Lung microvascular endothelial cell (primary cell): ENCODE results near the gene HERC4. TPM values are rescaled to one million over a fixed set of nuclear protein-coding genes. Genes with fewer than 3 reads are reported as not detected.
A peak's percentile ranks its signal among the peaks of the same experiment; 100 is the strongest.
"Not testable (repeated sequence)": the region's sequence is repeated elsewhere in the genome, so short reads cannot be mapped to it uniquely, and the experiment has no call there.

Experiments
- DNase-seq, 2 donors: peaks; one replicate each; pipeline versions ENCODE4 v3.0.0 to v3.0.0-alpha.2; 2010; ENCODE audit warnings: low read depth in 2 of 2
- total RNA-seq: library from RNA; depleted of rRNA; stranded (reverse); fragments of >200 nt; gene quantifications from 2 replicates; pipeline ENCODE4 v1.2.1, GENCODE V29; 2014

Gene HERC4
- total RNA-seq, 1 donor from 2014 or later, result 35.1 TPM

GRCh38 chr10:68088740-68089139 lies 13.7 kb upstream of the HERC4 start:
- peak in 1 of 2 donors; percentile 52 for DNase-seq

GRCh38 chr10:68087685-68088401 lies 12.8 kb upstream of the HERC4 start:
- no peak for DNase-seq

- no peak for DNase-seq
Measured at GRCh38 chr10:68086910-68087684, 12.0 kb upstream of the HERC4 start.

- no peak for DNase-seq
Measured at GRCh38 chr10:68086011-68086410, 10.9 kb upstream of the HERC4 start.

- DNase-seq, result no peak
Measured at GRCh38 chr10:68084469-68084868, 9.4 kb upstream of the HERC4 start.

GRCh38 chr10:68083953-68084352 lies 8.9 kb upstream of the HERC4 start:
- no peak for DNase-seq

GRCh38 chr10:68082872-68083271 lies 7.8 kb upstream of the HERC4 start:
- DNase-seq, result peak; percentile 49 to 56

- DNase-seq, result no peak
Measured at GRCh38 chr10:68081916-68082315, 6.8 kb upstream of the HERC4 start.

- DNase-seq, result no peak
Measured at GRCh38 chr10:68080853-68081431, 5.9 kb upstream of the HERC4 start.

- DNase-seq, result no peak
Measured at GRCh38 chr10:68079434-68079833, 4.4 kb upstream of the HERC4 start.

- no peak for DNase-seq
Measured at GRCh38 chr10:68077026-68077425, 1.9 kb upstream of the HERC4 start.

- DNase-seq, result not testable (repeated sequence)
Measured at GRCh38 chr10:68076081-68076480, 998 bp upstream of the HERC4 start.

- DNase-seq, result no peak
Measured at GRCh38 chr10:68075550-68076004, 494 bp upstream of the HERC4 start.

- peak; percentile 35 to 36 for DNase-seq
Measured at GRCh38 chr10:68074031-68074774, 880 bp downstream of the HERC4 start.

GRCh38 chr10:68073631-68074030 lies 1.5 kb downstream of the HERC4 start:
- no peak for DNase-seq

GRCh38 chr10:68067508-68067907 lies 7.6 kb downstream of the HERC4 start:
- DNase-seq, result no peak

- no peak for DNase-seq
Measured at GRCh38 chr10:68067029-68067428, 8.1 kb downstream of the HERC4 start.

GRCh38 chr10:68053553-68053952 lies 21.5 kb downstream of the HERC4 start:
- no peak for DNase-seq

GRCh38 chr10:68052463-68052862 lies 22.6 kb downstream of the HERC4 start:
- peak; percentile 30 to 39 for DNase-seq

GRCh38 chr10:68049289-68050078 lies 25.6 kb downstream of the HERC4 start:
- no peak for DNase-seq
